Aorta (tissue), 5 donors: Measurements from ENCODE around the gene FAM118A. TPM values are rescaled to one million over a fixed set of nuclear protein-coding genes. Genes with fewer than 3 reads are reported as not detected.

Source experiments
- ATAC-seq: fragments of 200-7000 bp; cut with Tn5 transposase; one replicate; pipeline ENCODE4 v1.9.1; 2022; ENCODE audit warnings: moderate library complexity; ENCODE audit not compliant: low FRiP score
- DNase-seq, 2 donors: peaks; one replicate each; pipeline ENCODE4 v3.0.0-alpha.2; 2020
- H3K27ac ChIP-seq, 2 donors: one replicate each; pipeline ENCODE4 v1.5.1; 2013; ENCODE audit warnings: low read length in 2 of 2, mild to moderate bottlenecking in 2 of 2, moderate library complexity in 2 of 2, control low read depth in 1 of 2, inconsistent platforms in 1 of 2, low read depth in 1 of 2
- H3K27me3 ChIP-seq, 2 donors: one replicate each; pipeline ENCODE4 v1.6.1; 2013; ENCODE audit warnings: control low read depth in 1 of 2, low read length in 1 of 2, mild to moderate bottlenecking in 1 of 2, moderate library complexity in 1 of 2; ENCODE audit not compliant: insufficient read depth in 2 of 2, control insufficient read depth in 1 of 2
- H3K36me3 ChIP-seq, 2 donors: one replicate each; pipeline ENCODE4 v1.6.1; 2013; ENCODE audit warnings: control low read depth in 1 of 2, low read length in 1 of 2, mild to moderate bottlenecking in 1 of 2; ENCODE audit not compliant: insufficient read depth in 2 of 2, control insufficient read depth in 1 of 2
- H3K4me1 ChIP-seq, 2 donors: one replicate each; pipeline ENCODE4 v1.6.1; 2013; ENCODE audit warnings: low read length in 2 of 2, control low read depth in 1 of 2, mild to moderate bottlenecking in 1 of 2, moderate library complexity in 1 of 2; ENCODE audit not compliant: insufficient read depth in 2 of 2, control insufficient read depth in 1 of 2
- H3K4me3 ChIP-seq, 2 donors: one replicate each; pipeline ENCODE4 v1.5.1; 2013; ENCODE audit warnings: low read length in 2 of 2, control low read depth in 1 of 2, mild to moderate bottlenecking in 1 of 2
- H3K9me3 ChIP-seq: one replicate; pipeline ENCODE4 v1.6.1; 2013; ENCODE audit warnings: mild to moderate bottlenecking, low read length; ENCODE audit not compliant: control insufficient read depth
- WGBS, 2 donors: extraction: QIAGEN DNeasy Blood & Tissue Kit; methylation state at CpG; one replicate each; pipeline ENCODE4 v1.1.7; 2013; 5-methylcytosine and 5-hydroxymethylcytosine counted together
- intact Hi-C, 2 donors: fragments of 100-400 bp; cut with DNase I; formaldehyde crosslinking; loops; one replicate each; pipeline versions ENCODE4 v1.14.2 to v1.15.0; 2022
- polyA plus RNA-seq, 2 donors: library from polyadenylated mRNA; stranded (reverse); fragments of 200-250 nt; gene quantifications; one replicate each; pipeline ENCODE4 v1.2.3, GENCODE V29; 2013
- total RNA-seq, 2 donors: library from RNA; stranded (reverse); fragmentation: NEBNext Ultra II Directional; extraction: Animal tissue kit (Norgen Biotek cat#: 25700); gene quantifications; one replicate each; pipeline ENCODE4 v1.2.1, GENCODE V29; 2021
- donor health status: healthy with polysubstance abuse.
- donor health status: Bipolar disorder and iron deficiency.
- donor health status: DM: no; HTN: no; CAD: no.
- donor health status: DM: no; HTN: no; CAD: no.
- donor health status: DM: yes; HTN: yes; CAD: no.

The FAM118A gene
- total and polyA plus RNA-seq, 4 donors, result 8.6 to 320 (median 62.9) TPM

DNA sequence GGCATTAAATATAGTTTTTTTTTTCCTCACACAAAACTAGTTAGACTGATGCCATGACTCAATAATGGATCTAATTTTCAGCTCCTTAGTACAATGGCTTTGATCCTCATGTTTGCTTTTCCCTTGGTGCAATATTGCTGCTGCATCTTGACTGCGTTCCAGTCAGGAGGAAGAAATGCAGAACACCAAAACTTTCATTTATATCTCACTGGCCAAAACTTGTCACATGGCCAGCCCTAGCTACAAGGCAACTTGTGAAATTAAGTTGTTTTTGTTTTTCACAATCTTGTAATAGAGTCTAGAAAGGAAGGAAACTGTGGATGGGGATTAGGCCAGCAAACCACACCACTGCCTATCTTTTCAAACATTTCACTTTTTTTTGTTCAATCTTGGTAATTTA, 67.0 kb downstream of the FAM118A start:
- no peak for ATAC-seq
- Histone ChIP-seq H3K36me3 (no peaks in the 10 kb centered on the region), H3K4me1 (no peaks in the 10 kb centered on the region), H3K27me3 (peaks cover 0 to 2% of the 10 kb centered on the region in 2 donors), H3K4me3 (no peak overlapping the region), H3K9me3 (no peaks in the 10 kb centered on the region), H3K27ac (no peak overlapping the region)
- 83 to 84% methylated on average over 1 of the region's 1 CpG for WGBS, 2 donors
- intact Hi-C loops, result no loop called here
- DNase-seq, result peak in 1 of 2 donors; percentile 51

DNA sequence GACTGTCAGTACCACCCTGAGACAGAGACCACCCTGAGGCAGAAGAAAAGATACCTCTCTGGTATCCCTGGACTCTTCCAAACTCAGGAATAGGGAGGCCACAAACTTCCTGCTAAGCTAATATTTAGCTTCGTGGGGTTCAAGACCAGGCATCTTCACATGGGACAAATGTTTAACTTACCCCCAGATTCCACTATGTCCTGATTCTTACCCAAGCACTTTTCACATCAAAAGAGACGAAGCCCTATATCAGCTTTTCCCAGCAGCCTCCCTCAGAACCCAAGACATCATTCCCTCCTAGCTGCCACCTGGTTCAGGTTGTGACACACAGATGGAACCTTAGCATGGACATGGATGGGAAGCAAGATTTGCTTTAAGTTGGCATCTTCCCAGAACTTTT, 71.6 kb downstream of the FAM118A start:
- intact Hi-C loops, result no loop called here
- H3K36me3 ChIP-seq, result no peaks in the 10 kb centered on the region
- no peak for ATAC-seq
- no peaks in the 10 kb centered on the region for H3K9me3 ChIP-seq
- peaks cover 0 to 2% of the 10 kb centered on the region in 2 donors for H3K27me3 ChIP-seq
- H3K4me3 ChIP-seq, result no peak overlapping the region
- DNase-seq, result no peak
- no peak overlapping the region for H3K27ac ChIP-seq
- H3K4me1 ChIP-seq, result no peaks in the 10 kb centered on the region
- 93 to 98% methylated on average over 2 of the region's 2 CpGs for WGBS, 2 donors

DNA sequence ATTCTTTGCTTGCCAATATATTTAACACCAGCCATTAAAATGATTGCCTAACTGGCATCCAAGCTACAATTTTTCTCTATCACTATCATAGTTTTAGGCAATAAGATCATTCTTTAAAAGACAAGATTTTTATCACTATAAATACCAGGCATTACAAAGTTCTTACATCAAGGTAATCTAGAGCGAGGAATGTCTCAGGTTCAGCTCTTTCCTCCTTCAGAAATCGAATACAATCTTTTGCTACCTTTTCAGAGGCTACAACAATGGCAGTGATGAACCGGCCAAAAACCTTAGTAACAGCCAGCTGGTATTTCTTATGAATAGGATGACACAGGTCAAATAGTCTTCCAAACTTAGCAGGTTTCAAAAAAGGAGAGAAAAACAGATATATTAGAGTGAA, 79.8 kb downstream of the FAM118A start:
- H3K36me3 ChIP-seq, result no peaks in the 10 kb centered on the region
- intact Hi-C loops, result no loop called here
- 88 to 89% methylated on average over 3 of the region's 3 CpGs for WGBS, 2 donors
- no peaks in the 10 kb centered on the region for H3K4me1 ChIP-seq
- H3K27me3 ChIP-seq, result no peaks in the 10 kb centered on the region
- H3K9me3 ChIP-seq, result no peaks in the 10 kb centered on the region
- no peak overlapping the region for H3K27ac ChIP-seq
- no peak for DNase-seq
- H3K4me3 ChIP-seq, result no peak overlapping the region
- ATAC-seq, result no peak

Other genes with a start within 250 kb of the FAM118A start
- gene NUP50, start 146.0 kb upstream of the FAM118A start, total RNA-seq, result 10 to 100 TPM; 33.2 to 49.7 TPM
- 1 to 10 TPM; 5.6 to 5.9 TPM for gene NUP50, start 146.0 kb upstream of the FAM118A start, polyA plus RNA-seq
- gene KIAA0930, start 69.0 kb upstream of the FAM118A start, total RNA-seq, result 100 to 1,000 TPM in 1 of 2 donors, 10 to 100 TPM in 1; 46.9 to 101 TPM
- gene KIAA0930, start 69.0 kb upstream of the FAM118A start, polyA plus RNA-seq, result 10 to 100 TPM; 36.6 to 83.7 TPM
- not detected for gene UPK3A, start 25.0 kb upstream of the FAM118A start, total RNA-seq
- not detected for gene UPK3A, start 25.0 kb upstream of the FAM118A start, polyA plus RNA-seq
- gene SMC1B, start 103.7 kb downstream of the FAM118A start, total RNA-seq, result not detected
- not detected for gene SMC1B, start 103.7 kb downstream of the FAM118A start, polyA plus RNA-seq
- 1 to 10 TPM in 1 of 2 donors, under 1 TPM in 1; 0.55 to 1.2 TPM for gene RIBC2, start 103.8 kb downstream of the FAM118A start, total RNA-seq
- gene RIBC2, start 103.8 kb downstream of the FAM118A start, polyA plus RNA-seq, result under 1 TPM in 1 of 2 donors, not detected in 1; 0.31 TPM
- 1,000 to 10,000 TPM in 1 of 2 donors, 100 to 1,000 TPM in 1; 500 to 1,512 TPM for gene FBLN1, start 192.9 kb downstream of the FAM118A start, total RNA-seq
- gene FBLN1, start 192.9 kb downstream of the FAM118A start, polyA plus RNA-seq, result 100 to 1,000 TPM in 1 of 2 donors, 10 to 100 TPM in 1; 48.1 to 283 TPM